KMS-11 (cell line): Measurements from ENCODE around the gene PRR23E.

Experiments
- H2AFZ ChIP-seq: fragments of 200-600 bp; sonication (generic); 2 replicates; pipeline ENCODE4 v1.6.1; 2016; ENCODE audit warnings: antibody characterized with exemption, mixed run types, low read depth
- H3K27ac ChIP-seq: fragments of 200-600 bp; sonication (generic); 2 replicates; pipeline ENCODE4 v1.6.1; 2016; ENCODE audit warnings: mild to moderate bottlenecking, mixed run types
- H3K27me3 ChIP-seq: fragments of 200-600 bp; sonication (generic); 2 replicates; pipeline ENCODE4 v1.6.1; 2017; ENCODE audit warnings: mild to moderate bottlenecking, low read depth, mixed run types, moderate library complexity; ENCODE audit not compliant: insufficient read depth
- H3K36me3 ChIP-seq: fragments of 200-600 bp; sonication (generic); 2 replicates; pipeline ENCODE4 v1.6.1; 2017; ENCODE audit warnings: mild to moderate bottlenecking, mixed run types; ENCODE audit not compliant: insufficient read depth
- H3K4me1 ChIP-seq: fragments of 200-600 bp; sonication (generic); 2 replicates; pipeline ENCODE4 v1.6.1; 2016; ENCODE audit warnings: mild to moderate bottlenecking, low read depth, mixed run types; ENCODE audit not compliant: poor library complexity, severe bottlenecking
- H3K4me2 ChIP-seq: fragments of 200-600 bp; sonication (generic); 2 replicates; pipeline ENCODE4 v1.7.0; 2016; ENCODE audit warnings: mild to moderate bottlenecking, mixed run types
- H3K4me3 ChIP-seq: fragments of 200-600 bp; sonication (generic); IDR thresholded peaks from 2 replicates; pipeline ENCODE4 v1.6.1; 2017; ENCODE audit warnings: low read depth, low read length, mixed read lengths; ENCODE audit not compliant: insufficient read depth
- H3K79me2 ChIP-seq: fragments of 200-600 bp; sonication (generic); 2 replicates; pipeline ENCODE4 v1.6.1; 2016; ENCODE audit warnings: low read depth, mixed run types; ENCODE audit not compliant: insufficient read depth
- H3K9ac ChIP-seq: fragments of 200-600 bp; sonication (generic); 2 replicates; pipeline ENCODE4 v1.6.1; 2016; ENCODE audit warnings: mild to moderate bottlenecking, mixed run types
- H4K20me1 ChIP-seq: fragments of 200-600 bp; sonication (generic); 2 replicates; pipeline ENCODE4 v1.6.1; 2016; ENCODE audit warnings: mild to moderate bottlenecking, mixed run types; ENCODE audit not compliant: insufficient read depth
- TF ChIP-seq, protein P1 (sequence below): fragments of 200-600 bp; sonication (generic); conservative IDR thresholded peaks from 2 replicates; pipeline ENCODE4 v1.6.1; 2017; ENCODE audit warnings: low read depth, mild to moderate bottlenecking, antibody characterized with exemption, low read length, moderate library complexity, mixed read lengths

The PRR23E gene

GRCh38 chr3:127185962-127186674 lies 6.8 kb upstream of the PRR23E start:
- TF ChIP-seq, protein P1, sequence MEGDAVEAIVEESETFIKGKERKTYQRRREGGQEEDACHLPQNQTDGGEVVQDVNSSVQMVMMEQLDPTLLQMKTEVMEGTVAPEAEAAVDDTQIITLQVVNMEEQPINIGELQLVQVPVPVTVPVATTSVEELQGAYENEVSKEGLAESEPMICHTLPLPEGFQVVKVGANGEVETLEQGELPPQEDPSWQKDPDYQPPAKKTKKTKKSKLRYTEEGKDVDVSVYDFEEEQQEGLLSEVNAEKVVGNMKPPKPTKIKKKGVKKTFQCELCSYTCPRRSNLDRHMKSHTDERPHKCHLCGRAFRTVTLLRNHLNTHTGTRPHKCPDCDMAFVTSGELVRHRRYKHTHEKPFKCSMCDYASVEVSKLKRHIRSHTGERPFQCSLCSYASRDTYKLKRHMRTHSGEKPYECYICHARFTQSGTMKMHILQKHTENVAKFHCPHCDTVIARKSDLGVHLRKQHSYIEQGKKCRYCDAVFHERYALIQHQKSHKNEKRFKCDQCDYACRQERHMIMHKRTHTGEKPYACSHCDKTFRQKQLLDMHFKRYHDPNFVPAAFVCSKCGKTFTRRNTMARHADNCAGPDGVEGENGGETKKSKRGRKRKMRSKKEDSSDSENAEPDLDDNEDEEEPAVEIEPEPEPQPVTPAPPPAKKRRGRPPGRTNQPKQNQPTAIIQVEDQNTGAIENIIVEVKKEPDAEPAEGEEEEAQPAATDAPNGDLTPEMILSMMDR = no peak
- Histone ChIP-seq H3K4me2 (no peak overlapping the region), H3K27ac (no peak overlapping the region), H3K27me3 (no peaks in the 10 kb centered on the region), H3K4me1 (no peaks in the 10 kb centered on the region), H3K4me3 (no peak overlapping the region), H4K20me1 (no peaks in the 10 kb centered on the region), H3K36me3 (no peaks in the 10 kb centered on the region), H3K79me2 (no peaks in the 10 kb centered on the region), H2AFZ (no peak overlapping the region), H3K9ac (no peak overlapping the region)

GRCh38 chr3:127187316-127187715 lies 5.6 kb upstream of the PRR23E start:
- Histone ChIP-seq H3K9ac (no peak overlapping the region), H3K27ac (no peak overlapping the region)

GRCh38 chr3:127193341-127193740 lies 410 bp downstream of the PRR23E start:
- Histone ChIP-seq H2AFZ (no peak overlapping the region), H3K79me2 (no peaks in the 10 kb centered on the region), H4K20me1 (no peaks in the 10 kb centered on the region), H3K4me3 (no peak overlapping the region), H3K27me3 (no peaks in the 10 kb centered on the region), H3K4me1 (no peaks in the 10 kb centered on the region), H3K27ac (no peak overlapping the region), H3K9ac (no peak overlapping the region), H3K36me3 (no peaks in the 10 kb centered on the region), H3K4me2 (no peak overlapping the region)
- TF ChIP-seq, protein P1 = no peak

More at GRCh38 chr3:127187316-127187715, 5.6 kb upstream of the PRR23E start:
- Histone ChIP-seq H3K36me3 (no peaks in the 10 kb centered on the region), H2AFZ (no peak overlapping the region), H3K79me2 (no peaks in the 10 kb centered on the region), H3K27me3 (no peaks in the 10 kb centered on the region), H4K20me1 (no peaks in the 10 kb centered on the region), H3K4me2 (no peak overlapping the region), H3K4me3 (no peak overlapping the region), H3K4me1 (no peaks in the 10 kb centered on the region)
- TF ChIP-seq, protein P1 = no peak

DNA sequence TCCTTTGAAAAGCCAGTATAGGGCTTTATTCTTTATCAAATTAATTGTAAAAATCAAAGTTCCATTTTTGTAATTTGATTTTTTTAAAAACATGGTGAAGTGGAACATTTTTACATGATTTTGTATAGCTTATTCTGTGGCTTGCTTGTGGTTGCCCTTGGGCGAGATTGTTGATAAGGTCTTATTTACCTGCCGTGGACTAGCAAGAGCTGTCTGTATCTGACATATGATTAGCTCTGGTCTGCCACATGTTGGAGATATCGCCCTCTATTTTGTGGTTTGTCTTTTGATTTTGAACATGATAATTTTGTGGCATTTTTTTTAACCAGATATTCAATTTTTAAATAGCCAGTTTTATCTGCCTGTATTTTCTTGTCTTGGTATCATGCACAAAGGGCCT lies 844 bp downstream of the PRR23E start:
- no peaks in the 10 kb centered on the region for H3K36me3 ChIP-seq
- H3K4me1 ChIP-seq = no peaks in the 10 kb centered on the region
- TF ChIP-seq, protein P1 = no peak
- no peaks in the 10 kb centered on the region for H3K27me3 ChIP-seq
- no peak overlapping the region for H3K4me3 ChIP-seq
- H3K9ac ChIP-seq = no peak overlapping the region
- no peak overlapping the region for H2AFZ ChIP-seq
- no peaks in the 10 kb centered on the region for H4K20me1 ChIP-seq
- no peak overlapping the region for H3K27ac ChIP-seq
- H3K4me2 ChIP-seq = no peak overlapping the region
- H3K79me2 ChIP-seq = no peaks in the 10 kb centered on the region
